CD4-positive, alpha-beta T cell treated with Interleukin-15 for 4 hours (primary cell): ENCODE measurements around the gene ATP5F1C.
"Not testable (repeated sequence)": the region's sequence is repeated elsewhere in the genome, so short reads cannot be mapped to it uniquely, and the experiment has no call there.

ENCODE experiments used
- DNase-seq: peaks from one replicate; pipeline ENCODE4 v3.0.0-alpha.2; 2020; ENCODE audit warnings: low spot score

The ATP5F1C gene

GRCh38 chr10:7787857-7788638 lies at the start of gene ATP5F1C, which contains the start of gene KIN:
ATP5F1C (plus strand) TSS chr10:7788177; CDS start chr10:7788208, 31 bp downstream.
KIN (minus strand) TSS chr10:7787993; CDS start chr10:7787933, 60 bp downstream.
- peak; percentile 97 for DNase-seq

GRCh38 chr10:7738536-7739407 lies 49.2 kb upstream of the ATP5F1C start:
- DNase-seq = no peak

GRCh38 chr10:7744307-7744706 lies 43.7 kb upstream of the ATP5F1C start:
- no peak for DNase-seq

- not testable (repeated sequence) for DNase-seq
Observed at GRCh38 chr10:7748637-7749036, 39.3 kb upstream of the ATP5F1C start.

- no peak for DNase-seq
Observed at GRCh38 chr10:7750222-7750621, 37.8 kb upstream of the ATP5F1C start.

GRCh38 chr10:7752251-7752650 lies 35.7 kb upstream of the ATP5F1C start:
- DNase-seq = no peak

GRCh38 chr10:7755103-7755502 lies 32.9 kb upstream of the ATP5F1C start:
- no peak for DNase-seq

- no peak for DNase-seq
Observed at GRCh38 chr10:7756360-7756992, 31.5 kb upstream of the ATP5F1C start.

- DNase-seq = no peak
Observed at GRCh38 chr10:7763929-7764328, 24.0 kb upstream of the ATP5F1C start.

- DNase-seq = no peak
Observed at GRCh38 chr10:7766241-7766640, 21.7 kb upstream of the ATP5F1C start.

GRCh38 chr10:7767209-7767608 lies 20.8 kb upstream of the ATP5F1C start:
- DNase-seq = no peak

GRCh38 chr10:7768417-7768816 lies 19.6 kb upstream of the ATP5F1C start:
- no peak for DNase-seq

- DNase-seq = no peak
Observed at GRCh38 chr10:7773845-7774801, 13.9 kb upstream of the ATP5F1C start.

GRCh38 chr10:7776777-7777176 lies 11.2 kb upstream of the ATP5F1C start:
- DNase-seq = no peak

- DNase-seq = not testable (repeated sequence)
Observed at GRCh38 chr10:7782194-7782593, 5.8 kb upstream of the ATP5F1C start.

- DNase-seq = no peak
Observed at GRCh38 chr10:7786430-7786829, 1.5 kb upstream of the ATP5F1C start.

GRCh38 chr10:7787150-7787856 lies 674 bp upstream of the ATP5F1C start:
- DNase-seq = no peak

GRCh38 chr10:7788639-7789286 lies 786 bp downstream of the ATP5F1C start:
- DNase-seq = peak; percentile 3

GRCh38 chr10:7789390-7789789 lies 1.4 kb downstream of the ATP5F1C start:
- no peak for DNase-seq

GRCh38 chr10:7792541-7792940 lies 4.6 kb downstream of the ATP5F1C start:
- DNase-seq = no peak
